ENCODE data around the gene RAB11FIP3. TPM values are rescaled to one million over a fixed set of nuclear protein-coding genes. Genes with fewer than 3 reads are reported as not detected.

RAB11FIP3 gene
- total and polyA plus RNA-seq, 9 of the 15 experiments (the other 6 are each of a cell fraction or from before 2014, with no cell fraction given): 0.46 to 13.1 (median 4.3) TPM

GRCh38 chr16:425082-425718 lies at the start of gene RAB11FIP3 (continued):
- TF ChIP-seq ARID3A (IDR thresholded peaks at IDR 0.05; ENCODE audit: borderline replicate concordance, low read depth, low read length) (no peak), ZNF23 (CRISPR knock-in tag; IDR thresholded peaks at IDR 0.05) (no peak), THAP7 (CRISPR knock-in tag; IDR thresholded peaks at IDR 0.05) (no peak), HDAC6 (IDR thresholded peaks at IDR 0.05; ENCODE audit: low read depth, low read length) (no peak), TEAD4 (IDR thresholded peaks at IDR 0.05; ENCODE audit: low read length) (no peak), TEAD4 (CRISPR knock-in tag; IDR thresholded peaks at IDR 0.05; ENCODE audit: borderline replicate concordance) (peak; percentile 78; the same call in 1 of the 2 replicates), FOXJ3 (CRISPR knock-in tag; IDR thresholded peaks at IDR 0.05) (no peak), ZNF140 (CRISPR knock-in tag; IDR thresholded peaks at IDR 0.05) (no peak)
- TF ChIP-seq, protein P1, sequence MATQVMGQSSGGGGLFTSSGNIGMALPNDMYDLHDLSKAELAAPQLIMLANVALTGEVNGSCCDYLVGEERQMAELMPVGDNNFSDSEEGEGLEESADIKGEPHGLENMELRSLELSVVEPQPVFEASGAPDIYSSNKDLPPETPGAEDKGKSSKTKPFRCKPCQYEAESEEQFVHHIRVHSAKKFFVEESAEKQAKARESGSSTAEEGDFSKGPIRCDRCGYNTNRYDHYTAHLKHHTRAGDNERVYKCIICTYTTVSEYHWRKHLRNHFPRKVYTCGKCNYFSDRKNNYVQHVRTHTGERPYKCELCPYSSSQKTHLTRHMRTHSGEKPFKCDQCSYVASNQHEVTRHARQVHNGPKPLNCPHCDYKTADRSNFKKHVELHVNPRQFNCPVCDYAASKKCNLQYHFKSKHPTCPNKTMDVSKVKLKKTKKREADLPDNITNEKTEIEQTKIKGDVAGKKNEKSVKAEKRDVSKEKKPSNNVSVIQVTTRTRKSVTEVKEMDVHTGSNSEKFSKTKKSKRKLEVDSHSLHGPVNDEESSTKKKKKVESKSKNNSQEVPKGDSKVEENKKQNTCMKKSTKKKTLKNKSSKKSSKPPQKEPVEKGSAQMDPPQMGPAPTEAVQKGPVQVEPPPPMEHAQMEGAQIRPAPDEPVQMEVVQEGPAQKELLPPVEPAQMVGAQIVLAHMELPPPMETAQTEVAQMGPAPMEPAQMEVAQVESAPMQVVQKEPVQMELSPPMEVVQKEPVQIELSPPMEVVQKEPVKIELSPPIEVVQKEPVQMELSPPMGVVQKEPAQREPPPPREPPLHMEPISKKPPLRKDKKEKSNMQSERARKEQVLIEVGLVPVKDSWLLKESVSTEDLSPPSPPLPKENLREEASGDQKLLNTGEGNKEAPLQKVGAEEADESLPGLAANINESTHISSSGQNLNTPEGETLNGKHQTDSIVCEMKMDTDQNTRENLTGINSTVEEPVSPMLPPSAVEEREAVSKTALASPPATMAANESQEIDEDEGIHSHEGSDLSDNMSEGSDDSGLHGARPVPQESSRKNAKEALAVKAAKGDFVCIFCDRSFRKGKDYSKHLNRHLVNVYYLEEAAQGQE (IDR thresholded peaks at IDR 0.05; ENCODE audit: borderline replicate concordance): no peak
- TF ChIP-seq, protein P1 (CRISPR knock-in tag; IDR thresholded peaks at IDR 0.05; ENCODE audit: low read depth): peak; percentile 22; the same call in 1 of the 2 replicates
- TF ChIP-seq, protein P2, sequence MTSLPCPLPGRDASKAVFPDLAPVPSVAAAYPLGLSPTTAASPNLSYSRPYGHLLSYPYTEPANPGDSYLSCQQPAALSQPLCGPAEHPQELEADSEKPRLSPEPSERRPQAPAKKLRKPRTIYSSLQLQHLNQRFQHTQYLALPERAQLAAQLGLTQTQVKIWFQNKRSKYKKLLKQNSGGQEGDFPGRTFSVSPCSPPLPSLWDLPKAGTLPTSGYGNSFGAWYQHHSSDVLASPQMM (CRISPR knock-in tag; IDR thresholded peaks at IDR 0.05): no peak
- TF ChIP-seq, protein P3, sequence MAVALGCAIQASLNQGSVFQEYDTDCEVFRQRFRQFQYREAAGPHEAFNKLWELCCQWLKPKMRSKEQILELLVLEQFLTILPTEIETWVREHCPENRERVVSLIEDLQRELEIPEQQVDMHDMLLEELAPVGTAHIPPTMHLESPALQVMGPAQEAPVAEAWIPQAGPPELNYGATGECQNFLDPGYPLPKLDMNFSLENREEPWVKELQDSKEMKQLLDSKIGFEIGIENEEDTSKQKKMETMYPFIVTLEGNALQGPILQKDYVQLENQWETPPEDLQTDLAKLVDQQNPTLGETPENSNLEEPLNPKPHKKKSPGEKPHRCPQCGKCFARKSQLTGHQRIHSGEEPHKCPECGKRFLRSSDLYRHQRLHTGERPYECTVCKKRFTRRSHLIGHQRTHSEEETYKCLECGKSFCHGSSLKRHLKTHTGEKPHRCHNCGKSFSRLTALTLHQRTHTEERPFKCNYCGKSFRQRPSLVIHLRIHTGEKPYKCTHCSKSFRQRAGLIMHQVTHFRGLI (CRISPR knock-in tag; IDR thresholded peaks at IDR 0.05): no peak
- TF ChIP-seq, protein P4, sequence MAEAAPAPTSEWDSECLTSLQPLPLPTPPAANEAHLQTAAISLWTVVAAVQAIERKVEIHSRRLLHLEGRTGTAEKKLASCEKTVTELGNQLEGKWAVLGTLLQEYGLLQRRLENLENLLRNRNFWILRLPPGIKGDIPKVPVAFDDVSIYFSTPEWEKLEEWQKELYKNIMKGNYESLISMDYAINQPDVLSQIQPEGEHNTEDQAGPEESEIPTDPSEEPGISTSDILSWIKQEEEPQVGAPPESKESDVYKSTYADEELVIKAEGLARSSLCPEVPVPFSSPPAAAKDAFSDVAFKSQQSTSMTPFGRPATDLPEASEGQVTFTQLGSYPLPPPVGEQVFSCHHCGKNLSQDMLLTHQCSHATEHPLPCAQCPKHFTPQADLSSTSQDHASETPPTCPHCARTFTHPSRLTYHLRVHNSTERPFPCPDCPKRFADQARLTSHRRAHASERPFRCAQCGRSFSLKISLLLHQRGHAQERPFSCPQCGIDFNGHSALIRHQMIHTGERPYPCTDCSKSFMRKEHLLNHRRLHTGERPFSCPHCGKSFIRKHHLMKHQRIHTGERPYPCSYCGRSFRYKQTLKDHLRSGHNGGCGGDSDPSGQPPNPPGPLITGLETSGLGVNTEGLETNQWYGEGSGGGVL (CRISPR knock-in tag; IDR thresholded peaks at IDR 0.05): no peak

Measured in K562 (cell line).